ENCODE results near the gene SLC30A9.

SLC30A9 gene

DNA sequence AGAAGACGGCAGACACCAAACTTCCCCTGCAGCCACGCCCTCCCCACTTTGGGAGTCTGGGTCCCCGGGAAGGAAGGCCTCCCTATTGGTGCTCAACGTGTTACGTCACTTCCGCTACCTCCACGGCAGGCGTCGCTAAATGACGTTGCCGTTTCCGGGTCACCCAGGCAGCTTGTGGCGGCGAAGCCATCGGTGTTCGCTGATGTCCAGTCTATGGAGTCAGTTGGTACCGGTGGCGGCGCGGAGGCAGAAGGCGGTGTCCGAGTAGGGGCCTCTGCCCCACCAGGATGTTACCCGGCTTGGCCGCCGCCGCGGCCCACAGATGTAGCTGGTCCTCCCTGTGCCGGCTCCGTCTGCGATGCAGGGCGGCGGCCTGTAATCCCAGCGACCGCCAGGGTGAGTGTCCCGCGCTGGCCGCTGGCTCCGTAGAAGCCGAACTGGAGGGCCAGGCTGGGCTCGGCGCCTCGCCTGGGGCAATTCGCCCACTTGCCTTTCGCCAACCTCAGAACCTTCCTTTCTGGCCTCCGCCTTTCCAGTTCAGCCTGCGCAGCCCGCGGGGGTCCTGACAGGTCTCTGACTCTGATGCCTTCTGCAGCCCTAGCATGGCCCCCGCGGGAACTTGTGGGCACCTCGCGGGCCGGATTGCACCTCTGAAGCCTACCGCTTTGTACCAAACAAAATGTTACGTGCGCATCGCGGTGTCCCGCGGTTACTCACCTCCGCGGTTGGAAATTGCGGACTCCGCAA is at the start of gene SLC30A9:
Gene SLC30A9 (plus strand): TSS at position 166 of the 747 bp plus-strand sequence. CDS start 122 bp downstream, at position 288.
- peak; percentile 96 for DNase-seq

DNA sequence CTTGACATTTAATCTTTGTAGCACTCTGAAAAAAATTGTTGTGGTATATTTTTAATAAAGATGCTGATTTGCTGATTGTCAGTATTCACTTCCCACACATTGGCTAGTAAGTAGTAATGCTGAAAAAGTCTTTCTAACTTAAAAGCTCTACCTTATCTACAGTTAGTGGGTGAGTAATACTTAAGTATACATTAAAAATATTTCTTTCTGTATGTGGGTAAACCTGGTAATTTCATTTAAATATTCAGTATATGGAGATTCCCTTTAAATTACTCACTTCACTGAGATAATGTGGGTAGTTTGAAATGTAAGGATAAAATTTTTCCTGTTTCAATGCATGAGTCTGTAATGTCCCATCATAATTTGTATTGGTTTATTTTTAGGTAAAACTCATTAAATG is 49.5 kb upstream of the SLC30A9 start:
- DNase-seq = no peak

DNA sequence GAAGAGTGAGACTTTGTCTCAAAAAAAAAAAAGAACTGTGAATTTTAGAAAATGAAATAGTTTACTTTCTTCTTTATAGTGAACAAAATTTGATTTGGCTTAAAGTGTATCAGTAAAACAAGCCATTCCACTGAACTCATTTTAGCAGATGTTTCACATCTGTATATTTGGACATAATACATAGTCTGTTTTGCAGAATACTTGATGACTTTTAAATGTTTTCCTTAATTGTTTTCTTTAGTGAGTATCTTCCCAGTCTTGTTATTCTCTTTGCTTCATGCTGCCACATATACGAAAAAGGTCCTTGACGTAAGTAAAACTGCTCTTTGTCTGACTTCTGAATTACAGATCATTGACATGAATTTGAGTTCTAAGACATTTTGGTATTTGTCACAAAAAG is 46.8 kb upstream of the SLC30A9 start:
- no peak for DNase-seq

DNA sequence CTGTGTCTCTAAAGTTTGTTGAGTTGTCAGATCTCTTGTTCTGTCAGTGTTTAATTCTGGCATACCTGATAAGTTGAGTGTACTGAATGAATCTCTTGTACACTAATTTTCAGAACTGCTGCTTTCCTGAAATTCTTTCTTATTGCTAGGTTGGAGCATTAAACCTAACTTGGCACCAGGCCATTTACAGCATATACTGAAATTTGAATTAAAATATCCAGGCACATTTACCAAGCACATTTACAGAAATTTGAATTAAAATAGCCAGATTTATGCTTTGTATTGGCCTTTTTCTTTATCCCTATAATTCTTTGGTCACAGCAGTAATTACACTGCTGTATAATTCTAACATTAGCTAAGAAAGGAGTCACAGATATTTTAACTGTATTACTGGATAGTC is 46.2 kb upstream of the SLC30A9 start:
- no peak for DNase-seq

DNA sequence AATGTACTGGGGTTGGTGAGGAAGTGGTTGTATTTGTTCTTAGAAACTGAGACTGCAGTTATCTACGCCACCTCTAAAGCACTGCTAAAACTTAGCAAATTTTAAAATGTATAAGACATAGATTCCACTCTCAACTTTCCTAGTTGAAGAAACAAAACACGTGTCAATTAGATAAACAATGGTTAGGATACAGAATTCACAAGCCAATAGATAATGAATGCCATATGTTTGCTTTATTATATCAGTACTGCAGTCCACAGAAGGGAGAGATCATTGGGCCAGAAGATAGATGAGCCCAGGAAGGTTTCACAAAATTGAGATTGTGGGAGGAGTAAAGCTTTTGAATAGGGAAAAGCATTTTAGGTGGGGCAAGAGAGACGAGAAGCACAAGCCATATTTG is 40.8 kb upstream of the SLC30A9 start:
- no peak for DNase-seq

DNA sequence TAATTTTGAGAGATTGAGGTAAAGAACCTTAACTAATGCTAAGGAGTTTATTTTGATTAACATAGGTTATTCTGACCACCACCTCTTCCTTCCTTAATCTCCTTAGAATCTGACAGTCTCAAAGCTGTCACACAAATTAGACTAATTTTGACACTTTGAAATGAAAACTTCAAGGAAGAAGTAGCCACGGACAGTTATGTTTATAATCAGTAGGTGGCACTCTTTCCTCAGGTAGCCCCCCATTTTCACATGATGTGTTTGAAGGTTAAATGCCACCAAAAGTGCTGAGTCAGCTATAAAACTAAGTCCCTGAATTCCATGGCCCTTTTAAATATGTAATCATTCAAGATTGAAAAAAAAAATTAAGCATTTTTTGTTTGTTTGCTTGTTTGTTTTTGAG is 32.7 kb upstream of the SLC30A9 start:
- DNase-seq = peak; percentile 34

DNA sequence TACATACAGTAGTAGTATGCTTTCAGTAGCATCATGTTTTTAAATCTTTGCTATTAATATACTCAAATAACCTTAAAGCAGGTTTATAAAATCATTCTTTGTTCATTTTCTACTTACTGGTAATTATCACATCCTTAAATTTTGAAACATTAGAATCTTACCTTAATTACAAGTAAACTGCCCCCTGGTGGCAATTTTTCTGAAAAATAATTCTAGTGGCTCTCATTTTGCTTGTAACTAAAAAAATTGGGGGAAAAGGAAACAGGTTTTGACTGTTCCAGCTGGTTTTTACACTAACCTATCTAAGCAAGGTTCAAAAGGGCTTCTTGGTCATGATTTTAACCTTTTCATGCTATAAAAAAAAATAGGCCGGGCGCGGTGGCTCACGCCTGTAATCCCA is 27.2 kb upstream of the SLC30A9 start:
- DNase-seq = peak; percentile 36

DNA sequence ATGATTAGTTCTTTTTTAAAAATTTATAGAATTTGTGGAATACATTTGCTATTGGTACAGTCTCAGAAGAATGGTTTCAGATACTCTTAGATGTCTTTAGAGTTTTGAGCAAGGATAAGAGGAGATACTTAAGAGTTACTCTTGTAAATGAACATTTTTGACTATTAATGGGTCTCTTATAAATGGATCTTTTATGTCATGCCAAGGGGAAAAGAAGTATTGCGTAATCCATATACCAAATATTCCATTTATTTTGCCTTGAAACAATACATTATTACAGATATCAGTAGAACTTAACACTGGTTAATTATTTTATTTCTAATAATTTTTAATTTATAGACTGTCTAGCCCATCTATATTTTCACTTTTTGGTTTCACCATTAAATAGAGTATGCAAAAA is 25.9 kb upstream of the SLC30A9 start:
- DNase-seq = no peak

DNA sequence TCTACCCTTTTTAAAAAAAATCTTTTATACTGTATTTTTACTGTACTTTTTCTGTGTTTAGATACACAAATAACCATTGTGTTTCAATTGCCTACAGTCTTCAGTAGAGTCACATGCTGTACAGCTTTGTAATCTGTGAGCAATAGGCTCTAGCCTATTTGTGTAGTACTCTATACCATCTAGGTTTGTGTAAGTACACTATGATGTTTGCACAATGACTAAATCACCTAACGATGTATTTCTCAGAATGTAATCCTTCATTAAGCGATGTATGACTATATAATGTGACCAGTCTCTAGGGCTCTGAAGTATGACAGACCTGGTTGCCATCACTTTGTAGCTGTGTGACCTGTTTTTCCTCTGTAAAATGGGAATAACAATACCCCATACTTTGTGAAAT is 22.9 kb upstream of the SLC30A9 start:
- DNase-seq = no peak

DNA sequence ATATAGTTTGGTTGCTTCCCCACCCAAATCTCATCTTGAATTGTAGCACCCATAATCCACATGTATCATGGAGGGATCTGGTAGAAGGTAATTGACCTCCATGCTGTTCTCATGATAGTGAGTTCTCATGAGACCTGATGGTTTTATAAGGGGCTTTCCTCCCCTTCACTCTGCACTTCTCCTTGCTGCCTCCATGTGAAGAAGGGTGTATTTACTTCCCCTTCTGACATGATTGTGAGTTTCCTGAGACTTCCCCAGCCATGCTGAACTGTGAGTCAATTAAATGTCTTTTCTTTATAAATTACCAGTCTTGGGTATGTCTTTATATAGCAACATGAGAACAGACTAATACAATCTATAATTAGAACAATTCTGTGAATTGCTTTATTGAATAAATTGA is 20.7 kb upstream of the SLC30A9 start:
- no peak for DNase-seq

DNA sequence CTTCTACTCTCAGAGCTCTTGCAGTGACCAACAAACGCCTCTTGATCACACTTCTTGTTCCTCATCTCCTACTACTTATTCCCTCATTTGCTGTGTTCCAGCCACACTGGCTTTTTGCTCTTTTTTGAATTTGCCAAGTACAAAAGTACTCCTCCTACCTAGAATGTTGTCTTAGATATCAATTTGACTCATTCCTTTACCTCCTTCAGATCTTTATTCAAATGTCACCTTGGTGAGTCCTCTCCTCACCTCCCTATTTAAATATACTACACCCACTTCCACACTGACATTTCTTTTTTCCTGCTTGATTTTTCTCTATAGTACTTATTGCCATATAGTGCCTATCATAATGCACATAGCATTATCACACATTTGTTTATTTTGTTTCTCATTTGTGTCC is 15.0 kb upstream of the SLC30A9 start:
- no peak for DNase-seq

DNA sequence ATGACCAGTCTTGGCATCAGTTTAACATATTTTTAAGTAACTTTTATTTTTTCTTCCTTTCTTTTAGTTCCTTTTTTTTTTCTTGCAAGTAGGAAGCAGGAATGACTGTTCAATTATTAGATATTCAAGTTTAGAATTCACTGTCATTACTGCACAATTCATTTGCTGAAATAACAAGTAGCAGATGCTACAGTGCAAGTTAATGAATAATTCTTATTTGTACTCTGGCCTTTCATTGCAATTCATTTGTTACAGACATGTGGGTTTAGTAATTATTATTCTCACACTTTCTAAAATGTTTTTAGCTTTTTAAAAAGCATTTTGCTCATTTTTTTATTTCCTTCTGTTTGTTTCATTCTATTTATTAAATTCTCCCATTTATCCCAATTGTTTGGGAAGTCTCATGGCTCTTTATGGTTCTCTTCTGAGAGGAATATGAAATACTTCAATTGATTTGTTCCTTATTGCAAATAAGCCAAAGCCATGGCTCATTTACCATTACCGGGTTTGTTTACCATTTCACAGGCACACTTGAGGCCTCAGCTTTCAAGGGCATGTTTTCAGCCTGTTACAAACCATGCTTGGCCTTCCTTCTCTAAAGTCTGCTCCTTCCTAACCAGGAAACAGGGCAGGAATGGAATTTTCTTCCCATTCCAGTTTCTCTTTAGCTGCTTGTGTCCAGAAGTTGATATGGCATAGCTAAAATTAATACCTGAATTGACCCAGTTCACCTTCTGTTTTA is 13.4 kb upstream of the SLC30A9 start:
- DNase-seq = no peak

DNA sequence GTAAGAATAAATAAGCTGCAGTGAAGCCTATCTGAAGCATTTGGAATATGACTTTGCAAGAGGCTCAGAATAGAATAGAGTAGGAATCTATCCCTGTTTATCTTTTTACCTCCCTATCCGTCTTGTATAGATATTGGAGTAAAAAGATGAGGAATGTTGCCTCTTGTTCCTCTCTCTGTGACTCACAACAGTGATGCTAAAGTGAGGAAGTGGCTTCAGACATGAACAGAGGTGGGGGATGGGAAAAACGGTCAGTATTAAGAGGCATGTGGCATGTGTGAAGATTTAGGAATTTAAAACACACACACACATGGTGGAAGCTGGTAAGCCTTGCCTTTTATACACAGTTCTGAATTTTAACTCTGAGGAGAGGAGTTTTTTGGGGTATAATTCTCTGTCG is 12.6 kb upstream of the SLC30A9 start:
- no peak for DNase-seq

DNA sequence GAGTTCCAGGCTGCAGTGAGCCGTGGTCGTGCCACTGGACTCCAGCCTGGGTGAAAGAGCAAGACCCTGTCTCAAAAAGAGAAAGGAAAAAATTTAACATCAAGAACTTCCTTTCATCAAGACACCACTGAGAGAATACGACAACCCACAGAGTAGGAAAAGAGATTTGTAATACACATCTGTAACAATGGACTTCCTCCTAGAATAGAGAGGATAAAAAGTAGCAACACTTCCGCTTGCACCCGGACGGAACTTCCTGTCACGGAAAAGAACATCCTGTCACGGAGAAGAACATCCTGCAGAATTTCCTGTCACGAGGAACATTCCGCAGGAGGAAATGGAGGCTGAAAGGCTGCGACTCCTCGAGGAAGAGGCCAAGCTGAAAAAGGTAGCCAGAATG is 8.9 kb upstream of the SLC30A9 start, which contains the start of gene DCAF4L1:
Gene DCAF4L1 (plus strand): TSS at position 301 of the 400 bp plus-strand sequence. CDS start 37 bp downstream, at position 338.
- DNase-seq = no peak

DNA sequence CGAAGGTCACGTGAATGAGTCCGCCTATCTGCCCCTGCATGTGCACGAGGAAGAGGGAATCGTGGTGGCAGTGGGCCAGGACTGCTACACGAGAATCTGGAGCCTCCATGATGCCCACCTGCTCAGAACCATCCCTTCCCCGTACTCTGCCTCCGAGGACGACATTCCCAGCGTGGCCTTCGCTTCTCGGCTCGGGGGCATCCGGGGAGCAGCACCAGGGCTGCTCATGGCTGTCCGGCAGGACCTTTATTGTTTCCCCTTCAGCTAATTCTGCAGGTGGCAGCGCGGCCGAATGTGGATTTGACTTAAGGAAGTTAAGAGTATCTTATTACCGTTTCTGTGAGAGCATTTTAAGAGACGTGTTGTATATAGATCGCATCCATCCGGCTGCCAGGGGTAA is 7.6 kb upstream of the SLC30A9 start:
- no peak for DNase-seq

DNA sequence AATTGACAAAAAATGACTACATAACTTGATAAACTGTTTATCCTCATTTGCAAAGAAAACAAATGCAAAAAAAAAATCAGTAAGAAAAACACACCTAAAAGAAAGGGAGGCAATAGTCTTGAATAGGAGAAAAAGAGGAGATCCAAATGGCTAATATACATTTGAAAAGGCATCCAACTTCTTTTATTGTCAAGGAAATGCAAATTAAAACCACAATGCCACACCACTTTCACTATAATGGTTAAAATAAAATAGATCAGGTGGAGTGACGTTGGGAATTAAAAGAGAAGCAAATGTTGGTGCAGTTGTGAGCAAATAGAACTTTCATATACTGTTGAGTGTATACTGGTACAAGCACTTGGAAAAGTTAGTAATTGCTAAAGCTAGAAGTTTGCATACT is 5.2 kb upstream of the SLC30A9 start:
- DNase-seq = no peak

DNA sequence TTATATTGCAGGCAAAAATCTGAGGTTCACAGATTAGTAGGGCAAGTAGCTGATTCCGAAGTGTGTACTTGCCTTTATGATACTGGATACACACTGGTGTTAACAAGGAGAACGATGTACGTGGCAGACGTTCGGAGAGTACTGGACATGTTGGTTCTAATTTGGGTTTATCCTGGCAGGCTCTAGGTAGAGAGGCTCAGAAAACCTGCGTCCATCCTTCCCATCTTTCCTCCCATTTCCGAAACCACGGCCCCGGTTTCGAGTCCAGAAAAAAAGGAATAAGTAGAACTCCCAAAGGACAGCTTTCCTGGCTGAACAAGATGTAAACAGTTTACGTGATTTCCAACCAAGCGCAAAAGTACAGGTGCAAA is 351 bp upstream of the SLC30A9 start:
- no peak for DNase-seq

DNA sequence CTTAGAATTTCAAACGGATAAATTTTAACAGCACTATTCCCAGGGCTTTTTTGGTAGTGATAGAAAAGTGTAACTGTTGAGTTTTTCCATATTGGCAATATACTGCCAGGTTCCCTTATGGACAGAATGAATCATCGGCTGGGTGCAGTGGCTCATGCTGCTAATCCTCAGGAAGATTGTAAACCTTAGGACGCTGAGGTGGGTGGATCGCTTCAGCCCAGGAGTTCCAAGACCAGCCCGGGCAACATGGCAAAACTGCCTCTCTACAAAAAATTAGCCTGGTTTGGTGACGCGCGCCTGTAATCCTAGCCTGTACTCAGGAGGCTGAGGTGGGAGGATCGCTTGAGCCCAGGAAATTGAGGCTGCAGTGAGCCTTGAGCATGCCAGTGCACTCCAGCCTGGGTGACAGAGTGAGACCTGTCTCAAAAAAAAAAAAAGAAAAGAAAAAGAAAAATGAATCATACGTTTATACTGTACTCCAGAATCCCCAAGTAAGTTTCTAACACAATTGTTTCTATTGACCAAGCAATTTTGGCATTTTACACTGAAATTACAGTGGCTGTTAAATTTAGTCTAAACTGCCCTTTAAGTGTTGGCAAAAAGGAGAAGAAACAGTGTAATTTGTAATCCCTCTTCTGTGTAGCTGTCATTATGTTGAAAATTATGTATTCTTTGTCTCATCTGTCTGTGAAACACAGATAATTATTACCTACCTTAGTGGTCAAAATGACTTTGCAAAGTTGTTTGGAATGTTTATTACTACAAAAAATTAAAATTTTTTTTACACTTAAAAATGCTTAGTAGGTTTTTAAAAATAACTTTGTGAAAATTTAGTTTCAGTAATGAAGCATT is 1.8 kb downstream of the SLC30A9 start:
- DNase-seq = no peak

DNA sequence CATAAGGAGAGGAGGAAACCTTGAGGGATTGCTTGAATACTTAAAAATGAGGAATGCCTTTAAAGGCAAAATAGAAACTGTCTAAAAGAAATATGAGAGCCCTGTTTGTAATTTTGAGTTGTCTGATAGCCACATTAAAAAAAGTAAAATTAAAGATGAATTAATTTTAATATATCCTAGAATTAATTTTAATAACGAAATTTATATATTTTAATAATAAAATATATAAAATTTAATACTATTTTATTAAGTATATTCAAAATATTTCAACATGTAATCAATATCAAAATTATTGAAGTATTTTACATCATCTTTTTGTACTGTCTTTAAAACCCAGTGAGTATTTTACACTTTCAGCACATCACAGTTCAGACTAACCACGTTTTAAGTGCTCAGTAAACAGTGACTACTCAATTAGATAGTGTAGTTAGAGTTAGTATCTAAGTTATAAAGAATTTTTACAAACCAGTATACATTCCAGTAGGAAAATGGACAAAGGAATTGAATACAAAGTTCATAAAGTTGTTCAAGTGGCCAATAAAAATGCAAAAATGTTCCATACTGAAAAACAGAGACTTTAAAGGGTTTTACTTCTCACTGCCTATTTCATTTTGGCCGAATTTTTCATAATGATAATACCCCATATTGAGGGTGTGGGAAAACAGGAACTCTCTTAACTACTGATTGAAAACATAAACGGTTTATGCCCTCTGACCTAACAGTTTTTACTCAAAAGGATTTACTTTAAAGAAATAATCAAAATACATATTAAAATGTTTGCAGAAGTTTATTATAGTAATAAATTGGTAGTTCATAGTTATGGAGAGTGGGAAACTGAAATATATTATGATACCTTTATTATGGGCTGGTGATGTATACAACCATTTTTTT is 2.9 kb downstream of the SLC30A9 start:
- no peak for DNase-seq

DNA sequence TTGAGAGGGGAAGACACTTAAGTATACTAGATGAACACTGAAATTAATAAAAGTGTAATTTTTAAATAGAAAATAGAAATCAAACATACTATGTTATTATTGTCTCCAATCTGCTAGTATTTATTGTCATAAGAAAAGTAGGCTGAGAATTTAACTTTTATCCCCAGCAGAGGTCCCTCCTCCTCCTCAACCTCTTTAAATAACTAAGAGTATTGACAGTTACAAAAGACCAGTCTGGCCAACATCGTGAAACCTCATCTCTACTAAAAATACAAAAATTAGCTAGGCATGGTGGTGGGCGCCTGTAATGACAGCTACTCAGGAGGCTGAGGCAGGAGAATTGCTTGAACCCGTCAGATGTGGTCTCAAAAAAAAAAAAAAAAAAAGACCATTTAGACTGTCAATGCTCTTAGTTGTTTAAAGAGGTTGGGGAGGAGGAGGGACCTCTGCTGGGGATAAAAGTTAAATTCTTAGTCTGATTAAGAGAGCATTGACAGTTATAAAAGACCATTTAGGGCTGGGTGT is 4.2 kb downstream of the SLC30A9 start:
- DNase-seq = no peak

DNA sequence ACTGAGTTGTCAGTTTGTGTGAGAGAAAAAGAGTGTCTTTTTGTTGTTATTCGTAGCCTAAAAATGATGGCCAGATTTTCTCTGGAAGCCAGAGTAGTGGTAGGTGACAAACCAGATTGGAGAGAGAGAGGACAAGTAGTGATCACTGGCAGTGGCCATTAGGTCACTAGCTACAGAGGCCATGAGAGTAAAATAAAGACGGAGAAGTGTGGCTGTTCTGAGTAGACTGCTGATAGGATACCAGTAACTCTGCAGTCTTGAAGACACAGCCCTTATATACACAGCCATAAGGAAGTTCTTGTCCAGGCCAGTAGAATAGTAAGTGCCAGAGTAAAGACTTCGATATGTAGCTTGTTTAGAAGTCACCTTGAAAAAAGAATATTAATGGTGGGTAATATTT is 7.7 kb downstream of the SLC30A9 start:
- DNase-seq = no peak

DNA sequence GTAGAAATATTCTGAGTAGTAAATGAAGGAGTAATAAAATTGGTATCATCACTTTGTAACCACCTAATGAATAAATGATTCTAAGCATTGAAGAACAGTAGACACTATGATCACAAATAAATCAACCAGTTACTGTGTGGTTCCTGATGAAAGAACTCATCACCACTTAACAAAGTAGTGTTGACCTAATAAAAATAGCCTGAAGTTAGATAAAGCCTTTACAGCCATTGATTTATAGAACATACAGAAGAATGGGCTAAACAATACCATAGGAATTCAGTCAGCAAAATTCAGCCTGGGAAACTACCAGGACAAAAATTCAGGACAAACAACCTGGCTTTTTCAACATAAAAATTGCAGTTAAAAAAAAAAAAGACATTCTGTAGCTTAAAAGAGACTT is 9.0 kb downstream of the SLC30A9 start:
- no peak for DNase-seq
